KOPT-K1 (cell line): ENCODE results near the gene DNHD1.

Source experiments
- H3K27ac ChIP-seq: fragments of 200-600 bp; sonication (generic); 2 replicates; pipeline ENCODE4 v1.5.1; 2016; ENCODE audit warnings: antibody characterized with exemption, mild to moderate bottlenecking, low read depth, low read length; ENCODE audit not compliant: poor library complexity, severe bottlenecking
- H3K36me3 ChIP-seq: fragments of 200-600 bp; sonication (generic); 2 replicates; pipeline ENCODE4 v1.5.1; 2017; ENCODE audit warnings: antibody characterized with exemption, mild to moderate bottlenecking, low read length, moderate library complexity; ENCODE audit not compliant: insufficient read depth
- H3K9me3 ChIP-seq: fragments of 200-600 bp; sonication (generic); 2 replicates; pipeline ENCODE4 v1.5.1; 2017; ENCODE audit warnings: antibody characterized with exemption, low read length, mild to moderate bottlenecking; ENCODE audit not compliant: insufficient read depth, poor library complexity, severe bottlenecking

Gene DNHD1

DNA sequence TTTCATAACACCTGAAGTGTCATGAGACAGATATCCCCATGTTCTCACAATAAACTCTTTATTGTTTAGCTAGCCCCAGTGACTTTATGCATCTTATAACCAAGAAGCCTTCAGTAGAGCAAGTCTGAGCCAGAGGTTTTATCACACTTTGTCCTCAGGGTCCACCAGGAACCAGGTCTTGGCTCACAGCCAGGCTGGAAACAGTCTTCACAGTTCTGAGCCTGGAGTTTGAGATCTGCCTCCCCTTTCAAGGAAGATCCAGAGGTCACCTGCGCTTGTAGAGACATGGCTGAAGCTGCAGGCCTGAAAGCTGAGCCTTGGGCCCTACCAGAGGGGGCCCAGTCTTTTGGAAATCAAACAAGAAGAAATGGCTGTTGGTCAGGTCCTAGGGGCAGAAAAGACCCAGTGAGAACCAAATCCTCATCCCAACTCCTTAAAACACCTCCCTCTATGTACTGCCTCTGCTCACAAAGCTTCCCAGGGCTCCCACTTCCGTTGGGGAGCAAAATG lies 102.9 kb downstream of the DNHD1 start:
- Histone ChIP-seq H3K36me3 (peaks cover 72% of the 10 kb centered on the region), H3K9me3 (no peaks in the 10 kb centered on the region), H3K27ac (no peak overlapping the region)

GRCh38 chr11:6601041-6601461 lies 104.0 kb downstream of the DNHD1 start:
- H3K36me3 ChIP-seq, result peaks cover 62% of the 10 kb centered on the region
- no peaks in the 10 kb centered on the region for H3K9me3 ChIP-seq
- no peak overlapping the region for H3K27ac ChIP-seq

- Histone ChIP-seq H3K36me3 (peaks cover 51% of the 10 kb centered on the region), H3K9me3 (no peaks in the 10 kb centered on the region), H3K27ac (peak overlapping the region; percentile 70)
Observed at GRCh38 chr11:6602096-6602940, 105.2 kb downstream of the DNHD1 start.

DNA sequence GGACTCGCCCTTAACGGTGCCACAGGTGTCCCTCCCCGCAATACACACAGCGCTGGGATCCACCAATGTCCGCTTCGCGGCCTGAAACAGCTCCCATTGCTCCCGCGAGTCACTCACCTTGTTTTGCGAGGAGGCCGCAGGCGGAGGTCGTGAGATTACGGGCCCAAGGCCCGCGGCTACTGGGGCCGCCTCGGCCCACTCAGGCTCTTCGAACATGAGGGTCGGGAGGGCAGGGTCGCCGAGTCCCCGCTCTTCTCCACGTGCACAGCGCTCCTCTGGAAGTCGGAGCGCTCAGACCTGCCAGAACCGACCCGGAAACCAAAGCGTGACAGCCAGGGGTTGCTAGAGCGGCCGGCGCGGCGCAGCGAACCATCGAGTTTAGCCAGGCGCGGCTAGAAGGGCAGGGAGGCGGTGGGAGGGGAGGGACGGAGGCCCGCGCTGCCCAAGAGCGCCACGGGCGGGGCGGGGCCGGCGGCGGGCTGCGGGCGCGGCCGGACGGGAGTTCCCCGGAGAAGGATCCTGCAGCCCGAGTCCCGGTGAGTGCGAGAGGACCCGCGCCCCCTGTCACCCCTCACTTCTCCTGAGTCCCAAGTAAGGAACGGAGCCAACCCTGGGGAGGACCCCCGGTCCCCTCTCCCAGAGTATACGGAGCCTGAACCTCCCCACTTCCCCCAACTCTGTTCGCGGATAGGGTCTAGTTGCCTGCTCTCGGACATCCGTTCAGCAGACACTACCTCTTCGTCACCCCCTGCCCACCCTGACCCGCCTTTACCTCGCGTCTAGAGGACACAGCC lies 106.4 kb downstream of the DNHD1 start, which contains the start of the genes ILK and RRP8:
ILK (plus strand) TSS at position 488 of the 794 bp plus-strand sequence. CDS start 498 bp downstream, outside the sequence.
RRP8 (minus strand) TSS at position 330 of the 794 bp plus-strand sequence; CDS start at position 216, 114 bp downstream.
- Histone ChIP-seq H3K36me3 (peaks cover 51% of the 10 kb centered on the region), H3K9me3 (no peaks in the 10 kb centered on the region), H3K27ac (peak within 1 kb of the TSS; percentile 70)

GRCh38 chr11:6604081-6604626 lies 107.1 kb downstream of the DNHD1 start:
- peaks cover 51% of the 10 kb centered on the region for H3K36me3 ChIP-seq
- H3K9me3 ChIP-seq, result no peaks in the 10 kb centered on the region
- H3K27ac ChIP-seq, result peak overlapping the region; percentile 70

- Histone ChIP-seq H3K36me3 (peaks cover 51% of the 10 kb centered on the region), H3K9me3 (no peaks in the 10 kb centered on the region), H3K27ac (peak overlapping the region; percentile 70)
Observed at GRCh38 chr11:6604790-6605189, 107.7 kb downstream of the DNHD1 start.

DNA sequence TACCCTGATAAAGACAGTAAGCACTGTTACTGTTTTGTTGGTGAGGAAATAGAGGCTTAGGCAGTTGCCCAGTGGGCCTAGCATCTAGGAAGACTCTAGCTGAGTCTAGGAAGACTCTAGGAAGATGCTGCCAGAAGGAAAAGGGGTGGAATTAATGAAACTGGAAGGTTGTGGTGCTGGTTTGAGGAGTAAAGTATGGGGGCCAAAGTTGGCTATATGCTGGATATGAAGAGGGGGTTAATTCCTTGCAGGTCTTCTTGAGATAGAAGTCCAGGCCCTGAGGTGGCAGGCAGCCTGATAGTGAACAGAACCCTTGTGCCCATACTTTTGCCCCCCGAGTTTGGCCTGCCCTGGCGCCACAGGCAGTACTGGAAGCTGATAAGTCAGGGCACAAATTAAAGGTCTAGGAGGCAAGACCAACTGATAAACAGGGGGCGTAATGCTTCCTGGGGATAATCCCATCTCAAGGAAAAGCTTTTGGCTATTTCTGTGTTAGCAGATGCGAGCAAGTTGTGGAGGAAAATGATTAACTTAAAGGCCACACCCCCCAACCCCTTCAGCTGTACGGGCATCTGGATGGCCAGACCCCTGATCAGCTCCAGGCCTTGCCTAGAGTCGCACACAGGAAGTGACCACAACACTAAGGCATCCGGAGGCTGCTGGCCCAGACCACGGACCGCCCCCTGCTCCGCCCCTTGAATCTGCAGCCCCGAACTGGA lies 109.5 kb downstream of the DNHD1 start:
- Histone ChIP-seq H3K9me3 (no peaks in the 10 kb centered on the region), H3K27ac (no peak overlapping the region), H3K36me3 (peaks cover 47% of the 10 kb centered on the region)

GRCh38 chr11:6607190-6607795 lies 110.2 kb downstream of the DNHD1 start:
- Histone ChIP-seq H3K27ac (no peak overlapping the region), H3K36me3 (peaks cover 41% of the 10 kb centered on the region), H3K9me3 (no peaks in the 10 kb centered on the region)

DNA sequence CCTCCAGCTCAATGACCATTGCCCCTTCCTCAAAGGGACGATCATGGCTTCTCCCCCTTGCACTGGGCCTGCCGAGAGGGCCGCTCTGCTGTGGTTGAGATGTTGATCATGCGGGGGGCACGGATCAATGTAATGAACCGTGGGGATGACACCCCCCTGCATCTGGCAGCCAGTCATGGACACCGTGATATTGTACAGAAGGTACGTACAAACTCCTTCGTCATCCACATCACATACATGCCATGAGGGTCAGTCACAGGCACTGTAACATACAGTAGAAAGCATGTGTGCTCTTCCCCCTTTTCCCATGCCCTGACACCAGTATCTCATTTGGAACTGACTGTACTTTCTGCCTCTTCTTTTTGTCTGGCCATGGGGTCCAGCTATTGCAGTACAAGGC lies 110.9 kb downstream of the DNHD1 start:
- Histone ChIP-seq H3K36me3 (peaks cover 41% of the 10 kb centered on the region), H3K27ac (no peak overlapping the region), H3K9me3 (no peaks in the 10 kb centered on the region)

DNA sequence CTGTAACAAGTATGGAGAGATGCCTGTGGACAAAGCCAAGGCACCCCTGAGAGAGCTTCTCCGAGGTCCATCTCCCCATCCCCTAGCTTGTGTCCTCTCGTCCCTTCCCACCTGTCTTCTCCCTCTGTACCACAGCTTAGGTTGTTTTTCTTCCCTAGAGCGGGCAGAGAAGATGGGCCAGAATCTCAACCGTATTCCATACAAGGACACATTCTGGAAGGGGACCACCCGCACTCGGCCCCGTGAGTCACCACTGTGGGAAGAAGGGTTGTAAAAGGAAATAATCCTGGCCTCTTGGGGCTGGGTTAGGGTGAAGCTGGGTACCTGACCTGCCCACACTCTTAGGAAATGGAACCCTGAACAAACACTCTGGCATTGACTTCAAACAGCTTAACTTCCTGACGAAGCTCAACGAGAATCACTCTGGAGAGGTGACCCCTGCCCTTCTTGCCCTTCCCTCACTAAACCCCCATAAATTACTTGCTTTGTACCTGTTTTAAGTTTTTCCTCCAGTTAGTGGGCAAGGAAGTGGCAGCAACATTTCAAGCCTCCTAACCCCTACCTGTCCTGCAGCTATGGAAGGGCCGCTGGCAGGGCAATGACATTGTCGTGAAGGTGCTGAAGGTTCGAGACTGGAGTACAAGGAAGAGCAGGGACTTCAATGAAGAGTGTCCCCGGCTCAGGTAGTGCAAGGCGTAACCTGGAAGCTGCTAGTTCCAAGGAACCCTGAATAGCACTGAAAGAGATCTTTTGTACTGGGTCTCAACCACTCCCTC lies 111.8 kb downstream of the DNHD1 start:
- Histone ChIP-seq H3K27ac (no peak overlapping the region), H3K9me3 (no peaks in the 10 kb centered on the region), H3K36me3 (peaks cover 41% of the 10 kb centered on the region)

GRCh38 chr11:6609502-6610015 lies 112.5 kb downstream of the DNHD1 start:
- H3K27ac ChIP-seq, result no peak overlapping the region
- H3K36me3 ChIP-seq, result peaks cover 41% of the 10 kb centered on the region
- no peaks in the 10 kb centered on the region for H3K9me3 ChIP-seq

DNA sequence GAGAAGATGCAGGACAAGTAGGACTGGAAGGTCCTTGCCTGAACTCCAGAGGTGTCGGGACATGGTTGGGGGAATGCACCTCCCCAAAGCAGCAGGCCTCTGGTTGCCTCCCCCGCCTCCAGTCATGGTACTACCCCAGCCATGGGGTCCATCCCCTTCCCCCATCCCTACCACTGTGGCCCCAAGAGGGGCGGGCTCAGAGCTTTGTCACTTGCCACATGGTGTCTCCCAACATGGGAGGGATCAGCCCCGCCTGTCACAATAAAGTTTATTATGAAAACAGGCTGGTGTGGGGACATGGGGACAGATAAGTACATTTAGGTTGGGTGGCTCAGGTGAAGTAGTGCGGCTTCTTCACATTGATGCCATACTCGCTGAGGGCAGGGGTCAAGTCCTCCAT lies 113.5 kb downstream of the DNHD1 start:
- Histone ChIP-seq H3K27ac (no peak overlapping the region), H3K36me3 (peaks cover 50% of the 10 kb centered on the region), H3K9me3 (no peaks in the 10 kb centered on the region)
